Neuronal stem cell (in vitro differentiated cells): ENCODE results near the gene FLT4.

Source experiments
- DNase-seq: peaks from one replicate; pipeline ENCODE4 v3.0.0-alpha.2; 2013; ENCODE audit warnings: low spot score
- H2AFZ ChIP-seq: one replicate; pipeline ENCODE4 v1.6.1; 2013; ENCODE audit warnings: mild to moderate bottlenecking, low read length, inconsistent platforms
- H2AK5ac ChIP-seq: 2 replicates; pipeline ENCODE4 v1.6.1; 2013; ENCODE audit warnings: low read depth, mild to moderate bottlenecking, inconsistent platforms, low read length, moderate library complexity, mixed read lengths
- H2BK120ac ChIP-seq: 2 replicates; pipeline ENCODE4 v1.6.1; 2013; ENCODE audit warnings: low read depth, mild to moderate bottlenecking, inconsistent platforms, low read length, moderate library complexity, mixed read lengths
- H2BK12ac ChIP-seq: one replicate; pipeline ENCODE4 v1.6.1; 2013; ENCODE audit warnings: low read length, inconsistent platforms
- H2BK15ac ChIP-seq: 2 replicates; pipeline ENCODE4 v1.6.1; 2013; ENCODE audit warnings: mild to moderate bottlenecking, low read length, inconsistent platforms, mixed read lengths
- H2BK5ac ChIP-seq: one replicate; pipeline ENCODE4 v1.6.1; 2013; ENCODE audit warnings: inconsistent platforms, mild to moderate bottlenecking, low read length, moderate library complexity
- H3K14ac ChIP-seq: one replicate; pipeline ENCODE4 v1.6.1; 2013; ENCODE audit warnings: low read length, inconsistent platforms
- H3K18ac ChIP-seq: 2 replicates; pipeline ENCODE4 v1.6.1; 2013; ENCODE audit warnings: low read length, inconsistent platforms
- H3K23ac ChIP-seq: 2 replicates; pipeline ENCODE4 v1.6.1; 2013; ENCODE audit warnings: low read depth, mild to moderate bottlenecking, mixed read lengths, low read length, inconsistent platforms; ENCODE audit not compliant: poor library complexity
- H3K27ac ChIP-seq: replicated peaks from 3 replicates; pipeline ENCODE4 v1.5.1; 2013; ENCODE audit warnings: low read length, inconsistent platforms
- H3K27me3 ChIP-seq, 3 experiments: 2 replicates each; pipeline ENCODE4 v1.6.1; 2013; ENCODE audit warnings: low read length in 3 of 3, mild to moderate bottlenecking in 2 of 3, inconsistent platforms in 1 of 3, low read depth in 1 of 3, mixed read lengths in 1 of 3, moderate library complexity in 1 of 3; ENCODE audit not compliant: control insufficient read depth in 3 of 3, insufficient read depth in 3 of 3
- H3K36me3 ChIP-seq, 2 donors: replicated peaks in 1 of 2; 2 replicates each; pipeline ENCODE4 v1.6.1; 2013; ENCODE audit warnings: low read length in 2 of 2; ENCODE audit not compliant: control insufficient read depth in 2 of 2, insufficient read depth in 2 of 2
- H3K4ac ChIP-seq: 2 replicates; pipeline ENCODE4 v1.6.1; 2013; ENCODE audit warnings: inconsistent platforms, mild to moderate bottlenecking, low read length, moderate library complexity
- H3K4me1 ChIP-seq, 2 donors: 1 replicate in 1 of 2; 2 replicates in 1 of 2; pipeline ENCODE4 v1.6.1; 2013; ENCODE audit warnings: low read length in 2 of 2, low read depth in 1 of 2; ENCODE audit not compliant: control insufficient read depth in 2 of 2, insufficient read depth in 1 of 2
- H3K4me2 ChIP-seq: one replicate; pipeline ENCODE4 v1.6.1; 2013; ENCODE audit warnings: mild to moderate bottlenecking, low read length, inconsistent platforms; ENCODE audit not compliant: insufficient read depth, poor library complexity, severe bottlenecking
- H3K4me3 ChIP-seq, 2 donors: 2 replicates each; pipeline ENCODE4 v1.5.1; 2013; ENCODE audit warnings: low read length in 2 of 2, mild to moderate bottlenecking in 2 of 2, inconsistent platforms in 1 of 2, moderate library complexity in 1 of 2
- H3K79me1 ChIP-seq: one replicate; pipeline ENCODE4 v1.6.1; 2013; ENCODE audit warnings: low read depth, mild to moderate bottlenecking, inconsistent platforms, low read length, moderate library complexity
- H3K9ac ChIP-seq: one replicate; pipeline ENCODE4 v1.6.1; 2013; ENCODE audit warnings: mild to moderate bottlenecking, low read depth, low read length, inconsistent platforms; ENCODE audit not compliant: poor library complexity
- H3K9me3 ChIP-seq, 2 donors: replicated peaks in 1 of 2; 2 replicates each; pipeline versions ENCODE3 to v1.6.1; 2013; ENCODE audit warnings: low read length in 2 of 2, mild to moderate bottlenecking in 2 of 2, inconsistent platforms in 1 of 2, low read depth in 1 of 2, mixed read lengths in 1 of 2, moderate library complexity in 1 of 2; ENCODE audit not compliant: control insufficient read depth in 2 of 2, insufficient read depth in 1 of 2
- H4K8ac ChIP-seq: one replicate; pipeline ENCODE4 v1.6.1; 2013; ENCODE audit warnings: low read depth, mild to moderate bottlenecking, inconsistent platforms, low read length, moderate library complexity
- H4K91ac ChIP-seq: one replicate; pipeline ENCODE4 v1.6.1; 2013; ENCODE audit warnings: low read length, low read depth, mild to moderate bottlenecking, inconsistent platforms; ENCODE audit not compliant: poor library complexity
- WGBS, 2 donors: extraction: QIAGEN DNeasy Blood & Tissue Kit; methylation state at CpG; one replicate each; pipeline ENCODE4 v1.1.7; 2013; ENCODE audit warnings: missing lambda C conversion rate in 2 of 2, mixed read lengths in 1 of 2; ENCODE audit not compliant: insufficient read length in 2 of 2, insufficient replicate concordance in 1 of 2; ENCODE audit errors: extremely low coverage in 2 of 2; 5-methylcytosine and 5-hydroxymethylcytosine counted together

Gene FLT4

DNA sequence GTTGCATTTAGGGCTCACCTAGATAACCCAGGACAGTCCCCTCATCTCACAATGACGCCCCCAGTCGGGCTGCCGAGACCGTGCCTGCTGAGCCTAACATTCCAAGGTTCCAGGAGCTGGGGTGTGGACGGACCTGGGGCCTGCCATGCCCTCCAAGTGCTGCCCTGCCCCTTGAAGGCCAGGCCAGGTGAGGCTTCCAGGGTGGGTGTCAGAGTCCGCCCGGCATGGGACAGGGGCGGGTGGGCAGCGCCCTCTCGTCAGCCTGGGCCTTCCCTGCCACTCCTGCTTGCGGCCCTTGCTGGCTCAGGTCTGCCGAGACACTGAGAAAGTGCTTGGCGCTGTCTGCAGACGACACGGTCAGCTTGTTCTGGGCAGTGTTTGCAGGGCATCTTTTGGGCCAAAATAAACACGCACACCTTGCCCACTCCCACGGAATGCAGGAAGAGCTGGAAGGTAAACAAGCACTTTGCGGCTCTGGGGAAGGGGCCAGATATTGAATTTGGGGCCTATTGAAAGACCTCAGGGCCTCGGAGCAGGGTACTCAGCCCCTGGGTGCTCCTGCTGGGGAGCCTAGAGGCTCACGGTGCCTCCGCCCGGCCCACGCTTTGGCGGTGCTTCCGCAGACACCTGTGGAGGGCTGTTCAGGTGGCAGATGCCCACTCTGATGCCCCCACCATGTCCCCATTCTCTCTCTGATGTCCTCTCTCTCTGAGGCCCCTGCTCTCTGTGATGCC, 53.9 kb downstream of the FLT4 start:
- Histone ChIP-seq H3K79me1 (peaks cover 2% of the 10 kb centered on the region), H3K4ac (no peak overlapping the region), H2AK5ac (peak overlapping the region; percentile 52), H3K4me2 (no peak overlapping the region), H3K23ac (no peak overlapping the region), H2BK5ac (no peak overlapping the region), H4K8ac (no peak overlapping the region), H3K9me3 (no peaks in the 10 kb centered on the region), H3K27me3 (peaks cover 0 to 30% (median 20%) of the 10 kb centered on the region in 3 experiments), H4K91ac (peak overlapping the region; percentile 72), H3K9ac (no peak overlapping the region), H2BK120ac (no peak overlapping the region), H2BK12ac (no peak overlapping the region), H3K4me1 (peaks cover 0 to 5% of the 10 kb centered on the region in 2 donors), H2BK15ac (peak overlapping the region; percentile 33), H2AFZ (no peak overlapping the region), H3K36me3 (no peaks in the 10 kb centered on the region), H3K4me3 (peak overlapping the region in 1 of 2 donors; percentile 43), H3K27ac (no peak overlapping the region), H3K14ac (no peak overlapping the region), H3K18ac (peak overlapping the region; percentile 35)
- DNase-seq: no peak
- no CpG with 5 or more reads among the region's 25 CpGs for WGBS, 2 donors

DNA sequence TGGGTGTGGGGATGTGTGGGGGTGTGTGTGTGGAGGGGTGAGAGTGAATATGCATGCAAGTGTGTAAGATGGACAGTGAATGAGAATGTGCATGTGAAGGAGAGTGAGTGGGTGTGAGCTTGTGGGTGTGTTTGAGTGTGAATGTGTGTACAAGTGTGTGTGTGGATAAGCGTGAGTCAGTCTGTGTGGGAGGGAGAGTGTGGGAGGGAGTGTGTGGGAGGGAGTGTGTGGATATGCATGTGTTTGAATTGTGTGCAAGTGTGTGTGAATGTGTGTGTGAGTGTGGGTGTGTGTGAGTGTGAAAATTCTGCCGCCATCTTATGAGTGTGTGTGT, 54.4 kb downstream of the FLT4 start:
- Histone ChIP-seq H3K4me1 (peaks cover 0 to 5% of the 10 kb centered on the region in 2 donors), H4K91ac (peak overlapping the region; percentile 72), H3K36me3 (no peaks in the 10 kb centered on the region), H3K27me3 (peaks cover 5 to 36% (median 25%) of the 10 kb centered on the region in 3 experiments), H2AFZ (no peak overlapping the region), H3K4me2 (no peak overlapping the region), H3K9me3 (no peaks in the 10 kb centered on the region), H3K9ac (peak overlapping the region; percentile 30), H3K18ac (no peak overlapping the region), H3K4me3 (peak overlapping the region in 1 of 2 donors; percentile 43), H2BK12ac (no peak overlapping the region), H2BK5ac (no peak overlapping the region), H3K79me1 (peaks cover 2% of the 10 kb centered on the region), H2BK15ac (peak overlapping the region; percentile 33), H2AK5ac (peak overlapping the region; percentile 52), H4K8ac (no peak overlapping the region), H3K14ac (peak overlapping the region; percentile 47), H3K4ac (no peak overlapping the region), H3K27ac (no peak overlapping the region), H3K23ac (peak overlapping the region; percentile 85), H2BK120ac (no peak overlapping the region)
- WGBS, 2 donors: no CpG with 5 or more reads among the region's 2 CpGs
- no peak for DNase-seq

DNA sequence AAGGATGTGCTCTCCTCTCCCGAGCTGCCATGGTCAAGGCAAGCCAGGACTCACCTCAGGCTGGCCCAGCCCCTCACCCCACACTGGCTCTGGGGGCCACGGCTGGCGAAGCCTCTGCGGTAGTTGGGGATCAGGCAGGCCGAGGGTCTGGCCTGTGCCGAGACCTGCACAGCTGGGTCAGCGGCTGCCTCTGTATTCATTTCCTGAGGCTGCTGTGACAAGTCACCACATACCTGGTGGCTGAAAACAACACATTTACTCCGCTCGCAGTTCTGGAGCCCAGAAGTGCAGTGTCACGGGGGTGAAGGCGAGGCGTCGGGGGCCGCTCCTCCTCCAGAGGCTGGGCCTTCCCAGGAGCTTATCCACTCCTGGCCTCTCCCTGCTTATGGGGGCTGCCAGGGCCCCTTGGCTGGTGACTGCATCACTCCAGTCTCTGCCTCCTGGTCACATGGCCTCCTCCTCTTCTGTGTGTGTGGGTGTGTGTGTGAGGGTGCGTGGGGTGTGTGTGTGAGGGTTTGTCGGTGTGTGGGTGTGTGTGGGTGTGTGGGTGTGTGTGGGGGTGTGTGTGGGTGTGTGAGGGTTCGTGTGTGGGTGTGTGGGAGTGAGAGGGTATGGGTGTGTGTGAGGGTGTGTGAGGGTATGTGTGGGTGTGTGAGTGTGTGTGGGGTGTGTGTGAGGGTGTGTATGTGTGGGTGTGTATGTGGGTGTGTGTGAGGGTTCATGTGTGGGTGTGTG, 54.9 kb downstream of the FLT4 start:
- peak overlapping the region; percentile 79 for H2AK5ac ChIP-seq
- H3K79me1 ChIP-seq: peaks cover 2% of the 10 kb centered on the region
- no peak overlapping the region for H2BK12ac ChIP-seq
- no peaks in the 10 kb centered on the region for H3K36me3 ChIP-seq
- H3K14ac ChIP-seq: peak overlapping the region; percentile 47
- H2BK15ac ChIP-seq: no peak overlapping the region
- H2BK5ac ChIP-seq: no peak overlapping the region
- H4K91ac ChIP-seq: peak overlapping the region; percentile 72
- H3K9me3 ChIP-seq: no peaks in the 10 kb centered on the region
- 100% methylated on average over 1 of the region's 17 CpGs; no CpG with 5 or more reads in 1 of the 2 donors for WGBS, 2 donors
- H2BK120ac ChIP-seq: no peak overlapping the region
- no peak overlapping the region for H3K4me2 ChIP-seq
- peaks cover 0 to 5% of the 10 kb centered on the region in 2 donors for H3K4me1 ChIP-seq
- no peak overlapping the region for H3K9ac ChIP-seq
- peak overlapping the region; percentile 23 for H2AFZ ChIP-seq
- no peak for DNase-seq
- H3K27me3 ChIP-seq: peaks cover 7 to 41% (median 31%) of the 10 kb centered on the region in 3 experiments
- no peak overlapping the region for H3K4ac ChIP-seq
- no peak overlapping the region for H3K27ac ChIP-seq
- peak overlapping the region; percentile 85 for H3K23ac ChIP-seq
- H4K8ac ChIP-seq: no peak overlapping the region
- H3K4me3 ChIP-seq: peak overlapping the region in 1 of 2 donors; percentile 43
- peak overlapping the region; percentile 48 for H3K18ac ChIP-seq
